HCT116 (cell line): ENCODE data around the gene PLCD1. TPM values are rescaled to one million over a fixed set of nuclear protein-coding genes. Genes with fewer than 3 reads are reported as not detected.
"Not testable (repeated sequence)": the region's sequence is repeated elsewhere in the genome, so short reads cannot be mapped to it uniquely, and the experiment has no call there.

Source experiments
- ATAC-seq: fragments of 200-7000 bp; cut with Tn5 transposase; 2 replicates; pipeline ENCODE4 v1.9.1; 2020; ENCODE audit warnings: mild to moderate bottlenecking, moderate library complexity
- BruUV-seq: library from RNA; stranded (reverse); fragments of 400-500 nt; replicated peaks from 2 replicates; lab custom pipeline; 2021; lab: Mats Ljungman, UMichigan
- CTCF ChIA-PET: fragments of 300-600 bp; sonication (Branson Sonifier 250); formaldehyde crosslinking; loops from one replicate; lab custom pipeline; 2021; ENCODE audit warnings: antibody characterized with exemption; lab: Charles Lee
- POLR2A ChIA-PET: fragments of 300-600, 350-600 bp; sonication (Branson Sonifier 250); formaldehyde crosslinking; loops from one replicate; lab custom pipeline; 2021; ENCODE audit warnings: antibody characterized with exemption; lab: Charles Lee
- RAD21 ChIA-PET, 2 experiments: fragments of 300-600 bp; sonication (Branson Sonifier 250); formaldehyde crosslinking; loops; one replicate each; lab custom pipeline; 2023; ENCODE audit warnings: low total read pairs in 2 of 2; ENCODE audit not compliant: uncharacterized antibody in 2 of 2, unreplicated experiment in 2 of 2, low non-redundant PET in 1 of 2; lab: Charles Lee
- DNase-seq: peaks from one replicate; pipeline ENCODE4 v3.0.0-alpha.2; 2010; ENCODE audit warnings: low read depth, low spot score
- H2AFZ ChIP-seq: fragments of 200-600 bp; shearing (Covaris generic), sonication (generic); 2 replicates; pipeline ENCODE4 v1.6.1; 2017; ENCODE audit warnings: low read depth, mixed run types, mixed read lengths, antibody characterized with exemption, low read length; ENCODE audit not compliant: poor library complexity, severe bottlenecking
- H3K27ac ChIP-seq: 2 replicates; pipeline ENCODE4 v1.5.1; 2012; ENCODE audit warnings: low read depth, low read length
- H3K27me3 ChIP-seq: fragments of 200-600 bp; sonication (generic); 2 replicates; pipeline ENCODE4 v1.6.1; 2016; ENCODE audit warnings: mixed run types, low read length, mixed read lengths; ENCODE audit not compliant: insufficient read depth
- H3K36me3 ChIP-seq, 2 experiments: fragments of 200-500 bp in 1 of 2; fragments of 200-600 bp in 1 of 2; sonication (Bioruptor generic) in 1 of 2; sonication (generic) in 1 of 2; 2 replicates each; pipeline versions ENCODE4 v1.5.1 to v1.6.1; 2014 to 2016; ENCODE audit warnings: low read length in 2 of 2, inconsistent platforms in 1 of 2, mixed read lengths in 1 of 2, mixed run types in 1 of 2; ENCODE audit not compliant: insufficient read depth in 2 of 2, control insufficient read depth in 1 of 2
- H3K4me1 ChIP-seq, 2 experiments: fragments of 200-600 bp in 1 of 2; sonication (generic) in 1 of 2; 2 replicates each; pipeline versions ENCODE4 v1.5.1 to v1.6.1; 2012 to 2017; ENCODE audit warnings: low read length in 2 of 2, inconsistent platforms in 1 of 2, mild to moderate bottlenecking in 1 of 2, mixed read lengths in 1 of 2, mixed run types in 1 of 2, moderate library complexity in 1 of 2; ENCODE audit not compliant: insufficient read depth in 2 of 2, control insufficient read depth in 1 of 2
- H3K4me2 ChIP-seq: fragments of 200-600 bp; sonication (generic); 2 replicates; pipeline ENCODE4 v1.6.1; 2017; ENCODE audit warnings: mixed run types, low read length, mixed read lengths
- H3K4me3 ChIP-seq, 2 experiments: fragments of 200-600 bp in 1 of 2; sonication (generic) in 1 of 2; replicated peaks in 1 of 2; 2 replicates each; pipeline ENCODE4 v1.5.1; 2011 to 2016; ENCODE audit warnings: low read length in 2 of 2, control low read depth in 1 of 2, low read depth in 1 of 2, mild to moderate bottlenecking in 1 of 2, mixed read lengths in 1 of 2, mixed run types in 1 of 2
- H3K79me2 ChIP-seq: fragments of 200-600 bp; sonication (generic); 2 replicates; pipeline ENCODE4 v1.6.1; 2017; ENCODE audit warnings: mild to moderate bottlenecking, mixed run types, low read length, moderate library complexity, mixed read lengths; ENCODE audit not compliant: insufficient read depth
- H3K9ac ChIP-seq: fragments of 200-600 bp; sonication (generic); 2 replicates; pipeline ENCODE4 v1.6.1; 2016; ENCODE audit warnings: low read length, mixed read lengths
- H3K9me2 ChIP-seq: fragments of 200-600 bp; sonication (generic), shearing (Covaris generic); 2 replicates; pipeline ENCODE4 v1.6.1; 2017; ENCODE audit warnings: mixed run types, mild to moderate bottlenecking, moderate library complexity; ENCODE audit not compliant: insufficient read depth
- H3K9me3 ChIP-seq, 2 experiments: fragments of 200-500 bp in 1 of 2; fragments of 200-600 bp in 1 of 2; sonication (Bioruptor generic) in 1 of 2; sonication (generic) in 1 of 2; 2 replicates each; pipeline ENCODE4 v1.6.1; 2014 to 2017; ENCODE audit warnings: low read length in 2 of 2, mixed read lengths in 2 of 2, inconsistent platforms in 1 of 2, low read depth in 1 of 2, mild to moderate bottlenecking in 1 of 2, mixed run types in 1 of 2, moderate library complexity in 1 of 2; ENCODE audit not compliant: control insufficient read depth in 1 of 2, insufficient read depth in 1 of 2
- H4K20me1 ChIP-seq: fragments of 200-600 bp; sonication (generic), shearing (Covaris generic); 2 replicates; pipeline ENCODE4 v1.6.1; 2017; ENCODE audit warnings: mixed run types, mild to moderate bottlenecking, moderate library complexity; ENCODE audit not compliant: insufficient read depth
- ATF3 ChIP-seq: IDR thresholded peaks from 2 replicates; pipeline ENCODE4 v1.6.1; 2012
- CBX3 ChIP-seq: IDR thresholded peaks from 2 replicates; pipeline ENCODE4 v1.6.1; 2012; ENCODE audit warnings: low read depth
- ELF1 ChIP-seq: IDR thresholded peaks from 2 replicates; pipeline ENCODE4 v1.6.1; 2012; ENCODE audit warnings: low read depth, borderline replicate concordance
- JUND ChIP-seq: IDR thresholded peaks from 2 replicates; pipeline ENCODE4 v1.6.1; 2012
- POLR2A ChIP-seq: IDR thresholded peaks from 2 replicates; pipeline ENCODE4 v1.7.0; 2011; ENCODE audit warnings: borderline replicate concordance; ENCODE audit not compliant: insufficient read depth, insufficient read length; ENCODE audit errors: extremely low read depth
- POLR2AphosphoS5 ChIP-seq: IDR thresholded peaks from 2 replicates; pipeline ENCODE4 v1.6.1; 2011; ENCODE audit warnings: mild to moderate bottlenecking, low read depth, low read length, moderate library complexity
- RAD21 ChIP-seq: IDR thresholded peaks from 2 replicates; pipeline ENCODE4 v1.6.1; 2012; ENCODE audit warnings: low read depth, mild to moderate bottlenecking
- SP1 ChIP-seq: IDR thresholded peaks from 2 replicates; pipeline ENCODE4 v1.6.1; 2012; ENCODE audit warnings: low read depth
- ZBTB33 ChIP-seq: IDR thresholded peaks from 2 replicates; pipeline ENCODE4 v1.6.1; 2011; ENCODE audit warnings: mild to moderate bottlenecking, low read length, moderate library complexity; ENCODE audit not compliant: insufficient replicate concordance; ENCODE audit errors: extremely low read depth
- intact Hi-C: fragments of 100-400 bp; cut with micrococcal nuclease; formaldehyde crosslinking; loops from 2 replicates; pipeline ENCODE4 v1.10.0; 2022
- total RNA-seq: library from RNA; stranded (reverse); gene quantifications from one replicate; pipeline ENCODE4 v1.2.1, GENCODE V29; 2021; ENCODE audit not compliant: unreplicated experiment

The PLCD1 gene
- total RNA-seq, 1 experiment from 2014 or later, result 15.9 TPM

- no peak for TF ChIP-seq ZBTB33
- TF ChIP-seq, all 23 proteins: peak for 0
These were observed 38.2 kb upstream of the PLCD1 start (continued) for GRCh38 chr3:38067508-38068233.

DNA sequence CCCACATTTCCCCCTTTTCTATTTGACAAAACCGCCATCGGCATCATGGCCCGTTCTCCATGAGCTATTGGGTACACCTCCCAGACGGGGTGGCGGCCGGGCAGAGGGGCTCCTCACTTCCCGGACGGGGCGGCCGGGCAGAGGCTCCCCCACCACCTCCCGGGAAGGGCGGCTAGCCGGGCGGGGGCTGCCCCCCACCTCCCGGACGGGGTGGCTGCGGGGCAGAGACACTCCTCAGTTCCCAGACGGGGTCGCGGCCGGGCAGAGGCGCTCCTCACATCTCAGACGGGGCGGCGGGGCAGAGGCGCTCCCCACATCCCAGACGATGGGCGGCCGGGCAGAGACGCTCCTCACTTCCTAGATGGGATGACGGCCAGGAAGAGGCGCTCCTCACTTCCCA, 35.0 kb upstream of the PLCD1 start:
- CTCF ChIA-PET, intact Hi-C loops: not testable (repeated sequence)

GRCh38 chr3:38062809-38063208, 33.4 kb upstream of the PLCD1 start:
- ATAC-seq, result no peak
- no peaks in the 10 kb centered on the region for H4K20me1 ChIP-seq
- H3K79me2 ChIP-seq, result no peaks in the 10 kb centered on the region
- no peak overlapping the region for H3K9ac ChIP-seq
- ChIA-PET POLR2A (no interaction called here), CTCF (no interaction called here), RAD21 (no interaction called here)
- H3K4me3 ChIP-seq, result no peak overlapping the region
- no peaks in the 10 kb centered on the region for H3K4me1 ChIP-seq
- TF ChIP-seq POLR2AphosphoS5, result no peak
- no peak for TF ChIP-seq CBX3
- no peak for TF ChIP-seq ATF3
- no peak for TF ChIP-seq POLR2A
- TF ChIP-seq RAD21, result no peak
- TF ChIP-seq JUND, result no peak
- TF ChIP-seq ELF1, result no peak
- no peak for TF ChIP-seq ZBTB33
- TF ChIP-seq SP1, result no peak
- no peak overlapping the region for H3K4me2 ChIP-seq
- no peak overlapping the region for H3K27ac ChIP-seq
- BruUV-seq, result no TSS peak
- intact Hi-C loops, result no loop called here
- H3K36me3 ChIP-seq, result no peaks in the 10 kb centered on the region
- H3K9me2 ChIP-seq, result no peaks in the 10 kb centered on the region
- H3K9me3 ChIP-seq, result no peaks in the 10 kb centered on the region
- H3K27me3 ChIP-seq, result no peaks in the 10 kb centered on the region
- DNase-seq, result no peak
- no peak overlapping the region for H2AFZ ChIP-seq

More for the DNA sequence above, 35.0 kb upstream of the PLCD1 start:
- POLR2A ChIA-PET, H3K4me1 ChIP-seq, DNase-seq, H3K9me2 ChIP-seq, H3K4me2 ChIP-seq, H3K9ac ChIP-seq, H2AFZ ChIP-seq, RAD21 ChIA-PET, H3K27ac ChIP-seq, H3K36me3 ChIP-seq, H3K4me3 ChIP-seq, H3K27me3 ChIP-seq, BruUV-seq, H3K79me2 ChIP-seq, H3K9me3 ChIP-seq, H4K20me1 ChIP-seq, ATAC-seq: not testable (repeated sequence)
